Prostate gland (tissue), 2 donors: ENCODE results near the gene RAB1A. TPM values are rescaled to one million over a fixed set of nuclear protein-coding genes. Genes with fewer than 3 reads are reported as not detected.
A peak's percentile ranks its signal among the peaks of the same experiment; 100 is the strongest.
"Not testable (repeated sequence)": the region's sequence is repeated elsewhere in the genome, so short reads cannot be mapped to it uniquely, and the experiment has no call there.

Source experiments
- DNase-seq: peaks from one replicate; pipeline ENCODE4 v3.0.0-alpha.2; 2019; ENCODE audit warnings: low spot score
- H3K27ac ChIP-seq, 2 donors: fragments of 200-600 bp; sonication (generic); 2 replicates each; pipeline ENCODE4 v1.5.1; 2017 to 2019
- H3K27me3 ChIP-seq: fragments of 200-600 bp; sonication (generic); replicated peaks from 2 replicates; pipeline ENCODE4 v1.5.1; 2019; ENCODE audit not compliant: insufficient read depth
- H3K36me3 ChIP-seq, 2 donors: fragments of 200-600 bp; sonication (generic); 1 replicate in 1 of 2; 2 replicates in 1 of 2; pipeline versions ENCODE4 v1.5.1 to v1.8.1; 2017 to 2019
- H3K4me1 ChIP-seq: fragments of 200-600 bp; sonication (generic); replicated peaks from 2 replicates; pipeline ENCODE4 v1.5.1; 2019
- H3K4me3 ChIP-seq, 2 donors: fragments of 200-600 bp; sonication (generic); 2 replicates each; pipeline ENCODE4 v1.5.1; 2017 to 2019
- H3K9me3 ChIP-seq: fragments of 200-600 bp; sonication (generic); 2 replicates; pipeline ENCODE4 v1.5.1; 2017
- POLR2A ChIP-seq: fragments of 450-650 bp; IDR thresholded peaks from one replicate; pipeline ENCODE4 v1.6.1; 2016; ENCODE audit warnings: antibody characterized with exemption, mild to moderate bottlenecking
- POLR2AphosphoS5 ChIP-seq: sonication (generic); formaldehyde crosslinking; IDR thresholded peaks from one replicate; pipeline ENCODE4 v1.6.1; 2017; ENCODE audit warnings: antibody characterized with exemption
- WGBS: methylation state at CpG from one replicate; pipeline ENCODE4 v1.1.5; 2018; 5-methylcytosine and 5-hydroxymethylcytosine counted together
- intact Hi-C: fragments of 100-400 bp; cut with DNase I; formaldehyde crosslinking; loops from one replicate; pipeline ENCODE4 v1.14.2; 2022
- total RNA-seq, 2 donors: library from RNA; depleted of rRNA; stranded (reverse); fragments of >200 nt; gene quantifications; one replicate each; pipeline ENCODE4 v1.1.0, GENCODE V29; 2016
- TF ChIP-seq, protein P1 (sequence below), 4 experiments: fragments of 200-600 bp in 2 of 4; fragments of 450-650 bp in 2 of 4; sonication (generic) in 2 of 4; IDR thresholded peaks; 1 replicate in 3 of 4; 2 replicates in 1 of 4; pipeline ENCODE4 v1.5.1; 2016 to 2019; ENCODE audit warnings: antibody characterized with exemption in 4 of 4, mild to moderate bottlenecking in 2 of 4, moderate library complexity in 2 of 4

Gene RAB1A
- total RNA-seq = 10 to 100 TPM; 50.3 to 67.6 TPM

- peak within 1 kb of the TSS; percentile 85 to 95 for H3K4me3 ChIP-seq
- H3K36me3 ChIP-seq = no peaks in the 10 kb centered on the region
- intact Hi-C loops = loop anchor here (5.0 kb wide), 3 partner anchors 58 to 143 kb away; partner anchors contain the start of genes CEP68 and SLC1A4
- under 1% methylated on average over 53 of the region's 76 CpGs for WGBS
- TF ChIP-seq, protein P1, sequence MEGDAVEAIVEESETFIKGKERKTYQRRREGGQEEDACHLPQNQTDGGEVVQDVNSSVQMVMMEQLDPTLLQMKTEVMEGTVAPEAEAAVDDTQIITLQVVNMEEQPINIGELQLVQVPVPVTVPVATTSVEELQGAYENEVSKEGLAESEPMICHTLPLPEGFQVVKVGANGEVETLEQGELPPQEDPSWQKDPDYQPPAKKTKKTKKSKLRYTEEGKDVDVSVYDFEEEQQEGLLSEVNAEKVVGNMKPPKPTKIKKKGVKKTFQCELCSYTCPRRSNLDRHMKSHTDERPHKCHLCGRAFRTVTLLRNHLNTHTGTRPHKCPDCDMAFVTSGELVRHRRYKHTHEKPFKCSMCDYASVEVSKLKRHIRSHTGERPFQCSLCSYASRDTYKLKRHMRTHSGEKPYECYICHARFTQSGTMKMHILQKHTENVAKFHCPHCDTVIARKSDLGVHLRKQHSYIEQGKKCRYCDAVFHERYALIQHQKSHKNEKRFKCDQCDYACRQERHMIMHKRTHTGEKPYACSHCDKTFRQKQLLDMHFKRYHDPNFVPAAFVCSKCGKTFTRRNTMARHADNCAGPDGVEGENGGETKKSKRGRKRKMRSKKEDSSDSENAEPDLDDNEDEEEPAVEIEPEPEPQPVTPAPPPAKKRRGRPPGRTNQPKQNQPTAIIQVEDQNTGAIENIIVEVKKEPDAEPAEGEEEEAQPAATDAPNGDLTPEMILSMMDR (IDR thresholded peaks at IDR 0.05) = peak in 3 of 4 experiments; percentile 59 to 86 (median 64)
- peak; percentile 97 for TF ChIP-seq POLR2AphosphoS5
- peak; percentile 92 for TF ChIP-seq POLR2A
- H3K27ac ChIP-seq = peak within 1 kb of the TSS; percentile 97
- no peaks in the 10 kb centered on the region for H3K4me1 ChIP-seq
- peak; percentile 99 for DNase-seq
- no peaks in the 10 kb centered on the region for H3K9me3 ChIP-seq
- no peaks in the 10 kb centered on the region for H3K27me3 ChIP-seq
These were observed at the start of gene RAB1A for GRCh38 chr2:65129826-65130663. TSS of gene RAB1A (minus strand) at chr2:65130106. CDS start at chr2:65129915, 191 bp downstream.

DNA sequence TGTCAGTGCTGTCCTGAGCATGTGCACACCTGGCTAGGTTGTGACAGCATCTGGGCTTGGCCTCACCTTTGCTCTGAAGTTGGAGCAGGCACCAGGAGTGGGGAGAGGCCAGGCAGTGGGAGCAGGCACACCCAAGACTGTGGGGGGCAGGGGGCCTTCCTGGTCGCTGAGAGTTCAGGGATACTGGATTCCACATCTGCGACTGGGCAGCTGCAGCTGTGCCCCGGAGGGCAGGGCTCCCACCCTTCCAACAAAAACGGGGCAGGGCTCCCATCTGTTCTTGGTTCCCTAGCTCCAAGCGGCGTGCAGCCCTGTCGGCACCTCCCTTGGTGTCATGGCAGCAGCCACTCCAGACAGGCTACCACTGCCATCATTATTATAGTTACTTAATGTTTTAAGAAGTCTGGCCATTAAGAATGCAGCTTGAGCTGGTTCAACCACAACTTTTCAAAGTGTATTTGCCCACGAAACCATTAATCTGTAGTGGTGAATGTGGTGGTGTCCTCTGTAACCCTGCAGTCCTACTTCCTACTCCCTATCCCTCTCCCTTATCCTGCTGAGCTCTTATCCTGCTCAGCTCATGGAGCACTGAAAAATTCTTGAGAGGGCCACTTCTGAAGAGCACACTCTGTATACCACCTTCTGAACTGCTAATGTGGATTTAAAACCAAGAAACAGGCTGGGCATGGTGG lies 48.0 kb upstream of the RAB1A start:
- intact Hi-C loops = no loop called here
- no peak overlapping the region for H3K4me3 ChIP-seq
- no peaks in the 10 kb centered on the region for H3K27me3 ChIP-seq
- no peaks in the 10 kb centered on the region for H3K4me1 ChIP-seq
- WGBS = 82% methylated on average over 8 of the region's 8 CpGs
- H3K36me3 ChIP-seq = no peaks in the 10 kb centered on the region
- no peaks in the 10 kb centered on the region for H3K9me3 ChIP-seq
- DNase-seq = no peak
- H3K27ac ChIP-seq = no peak overlapping the region
- TF ChIP-seq, protein P1 (IDR thresholded peaks at IDR 0.05) = no peak
- TF ChIP-seq POLR2A (no peak), POLR2AphosphoS5 (no peak)

DNA sequence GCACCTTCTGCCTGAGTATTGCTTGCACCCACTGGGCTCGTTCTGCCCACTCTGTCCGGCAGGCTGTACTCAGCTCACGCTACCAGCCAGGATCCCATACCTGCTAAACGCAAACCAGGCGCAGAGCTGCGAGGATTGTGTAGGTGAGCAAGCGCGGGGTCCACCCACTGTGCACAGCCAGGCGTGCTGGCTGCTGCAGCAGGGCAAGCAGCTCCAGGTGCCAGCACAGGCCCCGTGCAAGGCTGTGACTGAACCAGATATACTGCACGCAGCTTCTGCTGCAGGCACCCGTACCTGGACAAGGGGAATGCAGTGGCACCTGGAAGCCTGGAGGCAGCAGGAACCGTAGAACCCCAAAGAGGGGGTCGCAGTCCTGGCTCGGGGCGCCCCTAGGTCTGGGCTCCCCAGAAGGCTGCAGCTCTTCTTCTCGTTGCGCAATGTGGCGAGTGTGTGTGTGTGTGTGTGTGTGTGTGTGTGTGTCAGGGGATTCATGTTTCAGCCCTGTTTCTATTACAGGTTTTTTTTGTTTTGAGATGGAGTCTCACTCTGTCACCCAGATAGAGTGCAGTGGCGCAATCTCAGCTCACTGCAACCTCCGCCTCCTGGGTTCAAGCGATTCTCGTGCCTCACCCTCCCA lies 46.1 kb upstream of the RAB1A start:
- intact Hi-C loops = no loop called here
- no peak for DNase-seq
- no peaks in the 10 kb centered on the region for H3K4me1 ChIP-seq
- H3K27me3 ChIP-seq = no peaks in the 10 kb centered on the region
- no peaks in the 10 kb centered on the region for H3K36me3 ChIP-seq
- no peaks in the 10 kb centered on the region for H3K9me3 ChIP-seq
- H3K27ac ChIP-seq = no peak overlapping the region
- WGBS = 90% methylated on average over 23 of the region's 23 CpGs
- no peak for TF ChIP-seq POLR2A
- no peak for TF ChIP-seq POLR2AphosphoS5
- TF ChIP-seq, protein P1 (IDR thresholded peaks at IDR 0.05) = no peak
- H3K4me3 ChIP-seq = no peak overlapping the region

DNA sequence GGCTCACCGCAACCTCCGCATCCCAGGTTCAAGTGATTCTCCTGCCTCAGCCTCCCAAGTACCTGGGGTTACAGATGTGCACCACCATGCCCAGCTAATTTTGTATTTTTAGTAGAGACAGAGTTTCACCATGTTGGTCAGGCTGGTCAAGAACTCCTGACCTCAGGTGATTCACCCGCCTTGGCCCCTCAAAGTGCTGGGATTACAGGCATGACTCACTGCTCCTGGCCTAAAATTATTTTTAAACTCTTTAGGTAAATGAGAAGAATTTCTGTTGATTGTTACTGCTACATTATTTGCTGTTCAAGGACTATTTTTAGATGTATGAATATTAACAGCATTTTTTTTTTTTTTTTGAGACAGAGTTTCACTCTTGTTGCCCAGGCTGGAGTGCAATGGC lies 44.1 kb upstream of the RAB1A start:
- H3K27me3 ChIP-seq, H3K36me3 ChIP-seq, intact Hi-C loops, H3K9me3 ChIP-seq, H3K4me3 ChIP-seq, DNase-seq, H3K27ac ChIP-seq, H3K4me1 ChIP-seq: not testable (repeated sequence)
- WGBS = 98% methylated on average over 3 of the region's 3 CpGs
